K562 (cell line): ENCODE measurements around the gene PTGR3. TPM values are rescaled to one million over a fixed set of nuclear protein-coding genes. Genes with fewer than 3 reads are reported as not detected.

Source experiments
- CHD4 ChIP-seq: fragments of 200-600 bp; sonication (generic); IDR thresholded peaks from 3 replicates; pipeline ENCODE4 v1.6.1; 2012; ENCODE audit warnings: low read depth, mild to moderate bottlenecking, mixed read lengths, low read length, inconsistent platforms; ENCODE audit not compliant: insufficient read depth, insufficient replicate concordance, poor library complexity, severe bottlenecking
- CTBP1 ChIP-seq: fragments of 450-650 bp; IDR thresholded peaks from 2 replicates; pipeline ENCODE4 v1.6.1; 2016; ENCODE audit warnings: borderline replicate concordance
- DMBX1 ChIP-seq: fragments of 250-450 bp; sonication (Bioruptor Pico); IDR thresholded peaks from 2 replicates; pipeline ENCODE4 v1.8.0; 2022; ENCODE audit warnings: inconsistent platforms, mild to moderate bottlenecking, moderate library complexity, borderline replicate concordance
- HCFC1 ChIP-seq: IDR thresholded peaks from 2 replicates; pipeline ENCODE4 v1.6.1; 2012; ENCODE audit warnings: low read depth, low read length, improper control_type of control experiment
- YBX1 ChIP-seq: fragments of 450-650 bp; IDR thresholded peaks from 2 replicates; pipeline ENCODE4 v1.7.1; 2016; ENCODE audit warnings: mild to moderate bottlenecking
- ZBTB17 ChIP-seq: fragments of 450-650 bp; formaldehyde crosslinking; IDR thresholded peaks from 2 replicates; pipeline ENCODE4 v1.4.0; 2020; ENCODE audit warnings: mild to moderate bottlenecking
- polyA plus RNA-seq, 8 experiments: library from polyadenylated mRNA; depleted of rRNA in 4 of 8; stranded (reverse) in 5 of 8; unstranded in 3 of 8; fragments of >200 nt; fragmentation: Nextera tagmentation in 2 of 8; fragmentation: Illumina TruSeq in 1 of 8; extraction: Ambion mirVana in 2 of 8; extraction: Trizol in 1 of 8; gene quantifications; 2 replicates each; pipeline versions ENCODE4 v1.2.1 to v1.2.3, GENCODE V29; 2011 to 2014; ENCODE audit warnings: inconsistent platforms in 1 of 8, missing spikeins in 1 of 8
- total RNA-seq, 7 experiments: library from RNA; depleted of rRNA in 6 of 7; stranded (reverse); fragments of >200 nt in 6 of 7; fragmentation: Illumina TruSeq in 2 of 7; extraction: Trizol in 2 of 7; gene quantifications; 2 replicates each; pipeline versions ENCODE4 v1.2.1 to v1.2.3, GENCODE V29; 2011 to 2021; ENCODE audit warnings: low replicate concordance in 1 of 7
- TF ChIP-seq, protein P1 (sequence below), 3 experiments: fragments of 200-800 bp in 1 of 3; fragments of 250-450 bp in 1 of 3; fragments of 450-650 bp in 1 of 3; sonication (Bioruptor Pico) in 1 of 3; sonication (Bioruptor generic) in 1 of 3; formaldehyde crosslinking in 1 of 3; IDR thresholded peaks; 2 replicates each; pipeline versions ENCODE4 v1.6.1 to v1.8.0; 2016 to 2022; ENCODE audit warnings: mild to moderate bottlenecking in 2 of 3, missing genetic modification characterization in 2 of 3, missing compliant biosample characterization in 1 of 3, moderate library complexity in 1 of 3
- TF ChIP-seq, protein P2 (sequence below): sonication (generic); formaldehyde crosslinking; IDR thresholded peaks from 2 replicates; pipeline ENCODE4 v1.8.0; 2022; ENCODE audit warnings: mild to moderate bottlenecking, missing genetic modification reagents

The PTGR3 gene
- total and polyA plus RNA-seq, 9 of the 15 experiments (the other 6 are each of a cell fraction or from before 2014, with no cell fraction given): 4.1 to 32.3 (median 15.3) TPM

DNA sequence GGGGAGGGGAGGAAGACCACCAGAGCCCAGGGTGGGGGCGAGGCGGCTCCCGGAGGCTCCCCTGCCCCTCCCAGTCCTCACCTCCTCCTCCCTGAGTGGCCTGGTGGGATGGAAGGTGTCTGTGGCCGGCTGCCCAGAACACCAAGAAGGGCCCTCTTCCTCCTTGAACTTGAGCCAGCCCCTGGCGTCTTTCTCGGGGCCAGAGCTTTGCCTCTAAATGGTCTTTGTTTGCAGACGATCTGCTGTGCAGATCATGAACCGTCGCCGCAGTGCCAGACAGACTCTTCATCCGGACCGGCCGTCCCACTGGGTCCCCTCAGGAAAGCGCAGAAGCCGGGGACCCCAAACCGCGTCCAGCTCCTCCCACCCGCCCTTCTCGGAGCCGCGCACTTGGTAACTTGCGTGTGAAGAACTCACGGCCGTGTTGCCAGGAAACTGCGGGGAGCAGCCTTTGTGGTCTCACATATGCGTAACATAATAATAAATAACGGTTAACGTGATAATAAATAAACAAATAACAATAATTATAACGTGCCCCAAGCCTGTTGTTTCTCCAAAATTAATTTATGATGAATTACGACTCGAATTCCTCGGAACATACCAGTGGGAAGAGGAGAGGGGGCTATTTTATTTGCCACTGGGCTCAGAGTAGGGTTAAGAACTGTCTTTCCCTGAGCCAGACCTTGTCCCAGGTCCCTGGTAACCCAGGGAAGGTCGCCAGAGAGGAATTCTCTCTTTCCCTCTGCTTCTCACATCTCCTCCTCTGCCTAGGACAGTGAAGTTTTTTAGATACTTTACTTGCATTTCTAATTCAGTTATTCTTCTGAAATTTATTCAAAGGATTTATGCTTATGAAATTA, 41.0 kb downstream of the PTGR3 start (continued):
- TF ChIP-seq, protein P1, sequence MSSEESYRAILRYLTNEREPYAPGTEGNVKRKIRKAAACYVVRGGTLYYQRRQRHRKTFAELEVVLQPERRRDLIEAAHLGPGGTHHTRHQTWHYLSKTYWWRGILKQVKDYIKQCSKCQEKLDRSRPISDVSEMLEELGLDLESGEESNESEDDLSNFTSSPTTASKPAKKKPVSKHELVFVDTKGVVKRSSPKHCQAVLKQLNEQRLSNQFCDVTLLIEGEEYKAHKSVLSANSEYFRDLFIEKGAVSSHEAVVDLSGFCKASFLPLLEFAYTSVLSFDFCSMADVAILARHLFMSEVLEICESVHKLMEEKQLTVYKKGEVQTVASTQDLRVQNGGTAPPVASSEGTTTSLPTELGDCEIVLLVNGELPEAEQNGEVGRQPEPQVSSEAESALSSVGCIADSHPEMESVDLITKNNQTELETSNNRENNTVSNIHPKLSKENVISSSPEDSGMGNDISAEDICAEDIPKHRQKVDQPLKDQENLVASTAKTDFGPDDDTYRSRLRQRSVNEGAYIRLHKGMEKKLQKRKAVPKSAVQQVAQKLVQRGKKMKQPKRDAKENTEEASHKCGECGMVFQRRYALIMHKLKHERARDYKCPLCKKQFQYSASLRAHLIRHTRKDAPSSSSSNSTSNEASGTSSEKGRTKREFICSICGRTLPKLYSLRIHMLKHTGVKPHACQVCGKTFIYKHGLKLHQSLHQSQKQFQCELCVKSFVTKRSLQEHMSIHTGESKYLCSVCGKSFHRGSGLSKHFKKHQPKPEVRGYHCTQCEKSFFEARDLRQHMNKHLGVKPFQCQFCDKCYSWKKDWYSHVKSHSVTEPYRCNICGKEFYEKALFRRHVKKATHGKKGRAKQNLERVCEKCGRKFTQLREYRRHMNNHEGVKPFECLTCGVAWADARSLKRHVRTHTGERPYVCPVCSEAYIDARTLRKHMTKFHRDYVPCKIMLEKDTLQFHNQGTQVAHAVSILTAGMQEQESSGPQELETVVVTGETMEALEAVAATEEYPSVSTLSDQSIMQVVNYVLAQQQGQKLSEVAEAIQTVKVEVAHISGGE (CRISPR knock-in tag; IDR thresholded peaks at IDR 0.05): no peak
- TF ChIP-seq HCFC1 (no peak), YBX1 (no peak), CHD4 (no peak), CTBP1 (no peak), ZBTB17 (CRISPR knock-in tag) (no peak), DMBX1 (CRISPR knock-in tag) (no peak)
- TF ChIP-seq, protein P2, sequence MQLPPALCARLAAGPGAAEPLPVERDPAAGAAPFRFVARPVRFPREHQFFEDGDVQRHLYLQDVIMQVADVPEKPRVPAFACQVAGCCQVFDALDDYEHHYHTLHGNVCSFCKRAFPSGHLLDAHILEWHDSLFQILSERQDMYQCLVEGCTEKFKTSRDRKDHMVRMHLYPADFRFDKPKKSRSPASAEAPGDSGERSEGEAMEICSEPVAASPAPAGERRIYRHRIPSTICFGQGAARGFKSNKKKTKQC (CRISPR knock-in tag): no peak
